B cell (primary cell): ENCODE results near the gene NTSR2. TPM values are rescaled to one million over a fixed set of nuclear protein-coding genes. Genes with fewer than 3 reads are reported as not detected.

ENCODE experiments used
- ATAC-seq: fragments of 200-7000 bp; cut with Tn5 transposase; one replicate; pipeline ENCODE4 v1.10.0; 2021; ENCODE audit warnings: low read depth, mild to moderate bottlenecking, moderate number of reproducible peaks, moderate library complexity
- CTCF ChIA-PET: fragments of 350-600 bp; sonication (Branson Sonifier 250); formaldehyde crosslinking; loops from one replicate; lab custom pipeline; 2021; ENCODE audit warnings: antibody characterized with exemption, inconsistent platforms; lab: Charles Lee
- POLR2A ChIA-PET: fragments of 350-600 bp; sonication (Branson Sonifier 250); formaldehyde crosslinking; loops from one replicate; lab custom pipeline; 2021; ENCODE audit warnings: antibody characterized with exemption; lab: Charles Lee
- DNase-seq: peaks from one replicate; pipeline ENCODE4 v3.0.0; 2013
- H2AFZ ChIP-seq: 2 replicates; pipeline ENCODE4 v1.6.1; 2012; ENCODE audit warnings: mild to moderate bottlenecking, low read depth, low read length; ENCODE audit not compliant: insufficient read depth, poor library complexity, severe bottlenecking
- H3K27ac ChIP-seq, 2 donors: 1 replicate in 1 of 2; 2 replicates in 1 of 2; pipeline ENCODE4 v1.5.1; 2012 to 2013; ENCODE audit warnings: low read length in 2 of 2, mild to moderate bottlenecking in 2 of 2, moderate library complexity in 1 of 2
- H3K27me3 ChIP-seq, 4 experiments: fragments of 200-600 bp in 1 of 4; sonication (generic) in 1 of 4; replicated peaks in 1 of 4; 1 replicate in 2 of 4; 2 replicates in 2 of 4; pipeline versions ENCODE4 v1.6.1 to v1.7.0; 2013 to 2016; ENCODE audit warnings: low read length in 3 of 4, mild to moderate bottlenecking in 2 of 4, mixed read lengths in 1 of 4, moderate library complexity in 1 of 4; ENCODE audit not compliant: insufficient read depth in 4 of 4, control insufficient read depth in 3 of 4; ENCODE audit errors: control extremely low read depth in 1 of 4
- H3K36me3 ChIP-seq, 2 experiments: replicated peaks in 1 of 2; 1 replicate in 1 of 2; 2 replicates in 1 of 2; pipeline versions ENCODE4 v1.6.1 to v1.7.1; 2013; ENCODE audit warnings: low read length in 1 of 2; ENCODE audit not compliant: insufficient read depth in 2 of 2, control insufficient read depth in 1 of 2; ENCODE audit errors: control extremely low read depth in 1 of 2, extremely low read depth in 1 of 2
- H3K4me1 ChIP-seq, 2 donors: fragments of 200-600 bp in 1 of 2; sonication (generic) in 1 of 2; 1 replicate in 1 of 2; 2 replicates in 1 of 2; pipeline versions ENCODE4 v1.5.1 to v1.6.1; 2013 to 2017; ENCODE audit warnings: low read length in 2 of 2; ENCODE audit not compliant: control insufficient read depth in 2 of 2, insufficient read depth in 2 of 2
- H3K4me2 ChIP-seq: replicated peaks from 2 replicates; pipeline ENCODE3; 2012; ENCODE audit warnings: mild to moderate bottlenecking, low read depth, low read length; ENCODE audit not compliant: poor library complexity, severe bottlenecking
- H3K4me3 ChIP-seq, 5 experiments: fragments of 200-600 bp in 1 of 5; sonication (generic) in 1 of 5; 1 replicate in 3 of 5; 2 replicates in 2 of 5; pipeline versions ENCODE4 v1.5.1 to v1.7.0; 2011 to 2016; ENCODE audit warnings: low read length in 4 of 5, mild to moderate bottlenecking in 4 of 5, low read depth in 2 of 5, control low read depth in 1 of 5, moderate library complexity in 1 of 5; ENCODE audit not compliant: insufficient read depth in 1 of 5; ENCODE audit errors: control extremely low read depth in 1 of 5, extremely low read depth in 1 of 5
- H3K79me2 ChIP-seq: fragments of 200-600 bp; sonication (generic); one replicate; pipeline ENCODE4 v1.6.0; 2016; ENCODE audit warnings: low read length; ENCODE audit not compliant: control insufficient read depth, insufficient read depth
- H3K9ac ChIP-seq: fragments of 200-600 bp; sonication (generic); 2 replicates; pipeline ENCODE4 v1.6.1; 2017; ENCODE audit warnings: mild to moderate bottlenecking, low read length, moderate library complexity
- H3K9me3 ChIP-seq, 3 donors: one replicate each; pipeline versions ENCODE4 v1.6.1 to v1.7.1; 2013; ENCODE audit warnings: low read length in 2 of 3; ENCODE audit not compliant: control insufficient read depth in 2 of 3, insufficient read depth in 1 of 3; ENCODE audit errors: control extremely low read depth in 1 of 3
- H4K20me1 ChIP-seq: 2 replicates; pipeline ENCODE4 v1.6.0; 2012; ENCODE audit warnings: mild to moderate bottlenecking, low read length; ENCODE audit not compliant: insufficient read depth, control insufficient read depth, poor library complexity, severe bottlenecking
- H3K27ac Mint-ChIP-seq: one replicate; pipeline ENCODE4 v1.8.0; 2021; ENCODE audit warnings: mixed read lengths
- H3K27me3 Mint-ChIP-seq: one replicate; pipeline ENCODE4 v1.8.0; 2021; ENCODE audit warnings: mixed read lengths
- H3K4me1 Mint-ChIP-seq: one replicate; pipeline ENCODE4 v1.8.0; 2021; ENCODE audit warnings: mixed read lengths
- H3K4me3 Mint-ChIP-seq: one replicate; pipeline ENCODE4 v1.8.0; 2021; ENCODE audit warnings: mixed read lengths
- H3K9me3 Mint-ChIP-seq: one replicate; pipeline ENCODE4 v1.8.0; 2022; ENCODE audit warnings: mixed read lengths; ENCODE audit not compliant: insufficient read depth
- CTCF ChIP-seq: fragments of 200-600 bp; IDR thresholded peaks from one replicate; pipeline ENCODE4 v1.8.0; 2022; ENCODE audit warnings: antibody characterized with exemption, mild to moderate bottlenecking
- EZH2 ChIP-seq: IDR thresholded peaks from 2 replicates; pipeline ENCODE4 v1.6.1; 2012; ENCODE audit warnings: borderline replicate concordance, low read depth, mild to moderate bottlenecking, moderate library complexity, low read length; ENCODE audit not compliant: insufficient read depth, poor library complexity, severe bottlenecking
- WGBS: methylation state at CpG from one replicate; pipeline ENCODE4 v1.1.5; 2013; ENCODE audit warnings: missing lambda C conversion rate; ENCODE audit not compliant: insufficient coverage; 5-methylcytosine and 5-hydroxymethylcytosine counted together
- intact Hi-C: fragments of 100-400 bp; cut with micrococcal nuclease; formaldehyde crosslinking; loops from one replicate; pipeline ENCODE4 v1.10.0; 2022
- polyA plus RNA-seq: library from polyadenylated mRNA; depleted of rRNA; stranded (reverse); fragments of >200 nt; gene quantifications from 2 replicates; pipeline ENCODE4 v1.2.3, GENCODE V29; 2012
- total RNA-seq, 2 donors: library from RNA; stranded (reverse); fragments of 120-200 nt in 1 of 2; gene quantifications; 1 replicate in 1 of 2; 2 replicates in 1 of 2; pipeline versions ENCODE4 v1.2.3 to v1.2.4, GENCODE V29; 2013 to 2022

NTSR2 gene
- total and polyA plus RNA-seq, 2 donors (not counting 1 experiment from before 2014, with no cell fraction given): not detected

GRCh38 chr2:11699686-11700670 is 30.0 kb upstream of the NTSR2 start:
- no peak for TF ChIP-seq CTCF
- TF ChIP-seq EZH2: no peak
- ATAC-seq (no peak), DNase-seq (no peak)
- H3K9me3 ChIP-seq: no peaks in the 10 kb centered on the region
- Mint-ChIP-seq H3K27ac (no peak overlapping the region), H3K27me3 (no peaks in the 10 kb centered on the region), H3K4me1 (no peaks in the 10 kb centered on the region), H3K9me3 (no peaks in the 10 kb centered on the region), H3K4me3 (no peak overlapping the region)
- H3K36me3 ChIP-seq: no peaks in the 10 kb centered on the region
- peaks cover 0 to 21% (median 2%) of the 10 kb centered on the region in 4 experiments for H3K27me3 ChIP-seq
- H3K4me2 ChIP-seq: no peak overlapping the region
- H3K4me3 ChIP-seq: no peak overlapping the region
- no peak overlapping the region for H3K9ac ChIP-seq
- ChIA-PET CTCF (interaction anchor here (1.4 to 11.4 kb wide), 3 partner anchors 12 to 81 kb away, joined by 3 to 209 read pairs (median 4); no protein-coding TSS in a partner anchor), POLR2A (no interaction called here)
- H3K79me2 ChIP-seq: no peaks in the 10 kb centered on the region
- peaks cover 14 to 17% of the 10 kb centered on the region in 2 donors for H3K4me1 ChIP-seq
- H3K27ac ChIP-seq: no peak overlapping the region
- intact Hi-C loops: loop anchor here (5.0 to 10.0 kb wide), 2 partner anchors 52 to 1305 kb away; no protein-coding TSS in a partner anchor
- H2AFZ ChIP-seq: no peak overlapping the region
- WGBS: 78% methylated on average over 6 of the region's 9 CpGs
- no peaks in the 10 kb centered on the region for H4K20me1 ChIP-seq
